IMR-90 (cell line): ENCODE results near the gene ABCA4. TPM values are rescaled to one million over a fixed set of nuclear protein-coding genes. Genes with fewer than 3 reads are reported as not detected.

Source experiments
- ATAC-seq: fragments of 200-7000 bp; cut with Tn5 transposase; 2 replicates; pipeline ENCODE4 v1.9.1; 2020; ENCODE audit warnings: low read depth, mild to moderate bottlenecking, moderate library complexity
- BruUV-seq: library from RNA; stranded (reverse); fragments of 400-500 nt; replicated peaks from 2 replicates; lab custom pipeline; 2021; lab: Mats Ljungman, UMichigan
- CTCF ChIA-PET: fragments of 300-600 bp; formaldehyde crosslinking; extraction: SDS; loops from one replicate; lab custom pipeline; 2021; ENCODE audit warnings: antibody characterized with exemption; lab: Yijun Ruan, JAX
- POLR2A ChIA-PET: fragments of 300-600 bp; sonication (Branson Sonifier 250); formaldehyde crosslinking; loops from one replicate; lab custom pipeline; 2022; ENCODE audit warnings: antibody characterized with exemption; ENCODE audit not compliant: unreplicated experiment; lab: Charles Lee
- DNase-seq: peaks from one replicate; pipeline ENCODE4 v3.0.0; 2013
- H2AFZ ChIP-seq: replicated peaks from 2 replicates; pipeline ENCODE3; 2013; ENCODE audit warnings: low read length, mild to moderate bottlenecking; ENCODE audit not compliant: poor library complexity
- H2AK5ac ChIP-seq: 2 replicates; pipeline ENCODE4 v1.6.1; 2013; ENCODE audit warnings: low read depth, low read length, inconsistent platforms
- H2AK9ac ChIP-seq: replicated peaks from 2 replicates; pipeline ENCODE3; 2013; ENCODE audit warnings: mild to moderate bottlenecking, low read depth, low read length, moderate library complexity; ENCODE audit not compliant: poor library complexity
- H2BK120ac ChIP-seq: 2 replicates; pipeline ENCODE4 v1.6.1; 2013; ENCODE audit warnings: low read depth, low read length, inconsistent platforms
- H2BK15ac ChIP-seq: 3 replicates; pipeline ENCODE4 v1.6.1; 2013; ENCODE audit warnings: low read depth, low read length, inconsistent platforms
- H2BK20ac ChIP-seq: 2 replicates; pipeline ENCODE4 v1.6.1; 2013; ENCODE audit warnings: low read depth, mild to moderate bottlenecking, inconsistent platforms, low read length, moderate library complexity
- H2BK5ac ChIP-seq: 2 replicates; pipeline ENCODE4 v1.6.1; 2013; ENCODE audit warnings: mild to moderate bottlenecking, low read depth, low read length, inconsistent platforms; ENCODE audit not compliant: poor library complexity, severe bottlenecking
- H3K14ac ChIP-seq: replicated peaks from 2 replicates; pipeline ENCODE4 v1.6.1; 2013; ENCODE audit warnings: low read depth, low read length, inconsistent platforms
- H3K18ac ChIP-seq: 2 replicates; pipeline ENCODE4 v1.6.1; 2013; ENCODE audit warnings: low read depth, low read length, control low read depth
- H3K23ac ChIP-seq: 2 replicates; pipeline ENCODE4 v1.6.1; 2013; ENCODE audit warnings: low read depth, low read length, inconsistent platforms
- H3K27ac ChIP-seq: 2 replicates; pipeline ENCODE4 v1.5.1; 2013; ENCODE audit warnings: mild to moderate bottlenecking, control low read depth, low read length; ENCODE audit not compliant: insufficient read depth
- H3K27me3 ChIP-seq: 2 replicates; pipeline ENCODE4 v1.6.1; 2013; ENCODE audit warnings: low read length; ENCODE audit not compliant: control insufficient read depth, insufficient read depth
- H3K36me3 ChIP-seq: 2 replicates; pipeline ENCODE4 v1.6.1; 2013; ENCODE audit warnings: low read length, mixed read lengths; ENCODE audit not compliant: control insufficient read depth, insufficient read depth
- H3K4ac ChIP-seq: 2 replicates; pipeline ENCODE4 v1.6.1; 2013; ENCODE audit warnings: low read depth, low read length, inconsistent platforms
- H3K4me1 ChIP-seq: 2 replicates; pipeline ENCODE4 v1.6.1; 2013; ENCODE audit warnings: low read length, mixed read lengths; ENCODE audit not compliant: control insufficient read depth, insufficient read depth
- H3K4me2 ChIP-seq: 2 replicates; pipeline ENCODE4 v1.6.1; 2013; ENCODE audit warnings: low read depth, mild to moderate bottlenecking, control low read depth, low read length, moderate library complexity
- H3K4me3 ChIP-seq: 2 replicates; pipeline ENCODE4 v1.5.1; 2013; ENCODE audit warnings: low read depth, mild to moderate bottlenecking, control low read depth, low read length, moderate library complexity; ENCODE audit not compliant: insufficient read depth
- H3K56ac ChIP-seq: 2 replicates; pipeline ENCODE4 v1.6.1; 2013; ENCODE audit warnings: low read length, inconsistent platforms; ENCODE audit not compliant: insufficient read depth; ENCODE audit errors: extremely low read depth
- H3K79me1 ChIP-seq, 2 experiments: 2 replicates each; pipeline ENCODE4 v1.6.1; 2013; ENCODE audit warnings: low read length in 2 of 2, inconsistent platforms in 1 of 2, low read depth in 1 of 2
- H3K9ac ChIP-seq: 2 replicates; pipeline ENCODE4 v1.6.1; 2013; ENCODE audit warnings: low read depth, low read length, control low read depth
- H3K9me1 ChIP-seq: 2 replicates; pipeline ENCODE4 v1.6.1; 2013; ENCODE audit warnings: low read length, inconsistent platforms; ENCODE audit not compliant: insufficient read depth
- H3K9me3 ChIP-seq: 2 replicates; pipeline ENCODE4 v1.6.1; 2013; ENCODE audit warnings: low read length; ENCODE audit not compliant: control insufficient read depth, insufficient read depth
- H4K20me1 ChIP-seq: 2 replicates; pipeline ENCODE4 v1.6.1; 2013; ENCODE audit warnings: low read length, inconsistent platforms; ENCODE audit not compliant: insufficient read depth
- H4K5ac ChIP-seq: 2 replicates; pipeline ENCODE4 v1.6.1; 2013; ENCODE audit warnings: mild to moderate bottlenecking, low read depth, low read length, control low read depth
- H4K8ac ChIP-seq, 2 experiments: 2 replicates each; pipeline ENCODE4 v1.6.1; 2013; ENCODE audit warnings: low read depth in 2 of 2, low read length in 2 of 2, control low read depth in 1 of 2, inconsistent platforms in 1 of 2
- H4K91ac ChIP-seq: 2 replicates; pipeline ENCODE4 v1.6.1; 2013; ENCODE audit warnings: low read depth, low read length, inconsistent platforms; ENCODE audit not compliant: insufficient read depth
- BHLHE40 ChIP-seq: fragments of 150-350 bp; IDR thresholded peaks from 2 replicates; pipeline ENCODE4 v1.6.1; 2016; ENCODE audit warnings: mild to moderate bottlenecking, low read depth, low read length
- CEBPB ChIP-seq: IDR thresholded peaks from 2 replicates; pipeline ENCODE4 v1.6.1; 2012; ENCODE audit warnings: low read depth, low read length, improper control_type of control experiment
- CHD1 ChIP-seq: IDR thresholded peaks from 2 replicates; pipeline ENCODE4 v1.6.1; 2012; ENCODE audit warnings: low read depth, low read length, improper control_type of control experiment
- ELK1 ChIP-seq: fragments of 150-350 bp; IDR thresholded peaks from 2 replicates; pipeline ENCODE4 v1.6.1; 2016; ENCODE audit warnings: low read depth, mild to moderate bottlenecking, low read length, moderate library complexity, borderline replicate concordance
- FOS ChIP-seq: fragments of 150-350 bp; IDR thresholded peaks from 2 replicates; pipeline ENCODE4 v1.6.1; 2016; ENCODE audit warnings: low read depth, low read length
- MAFK ChIP-seq: IDR thresholded peaks from 2 replicates; pipeline ENCODE4 v1.6.1; 2012; ENCODE audit warnings: low read depth, low read length, improper control_type of control experiment
- MAZ ChIP-seq: IDR thresholded peaks from 2 replicates; pipeline ENCODE4 v1.6.1; 2012; ENCODE audit warnings: low read depth, mild to moderate bottlenecking, low read length, improper control_type of control experiment, moderate library complexity, borderline replicate concordance
- MXI1 ChIP-seq: IDR thresholded peaks from 2 replicates; pipeline ENCODE4 v1.6.1; 2012; ENCODE audit warnings: low read depth, mild to moderate bottlenecking, low read length, moderate library complexity, borderline replicate concordance
- NFE2L2 ChIP-seq: fragments of 150-350 bp; IDR thresholded peaks from 2 replicates; pipeline ENCODE4 v1.6.1; 2016; ENCODE audit warnings: low read depth, mild to moderate bottlenecking, low read length
- RAD21 ChIP-seq: IDR thresholded peaks from 2 replicates; pipeline ENCODE4 v1.6.1; 2012; ENCODE audit warnings: low read length, improper control_type of control experiment
- RCOR1 ChIP-seq: IDR thresholded peaks from 2 replicates; pipeline ENCODE4 v1.6.1; 2012; ENCODE audit warnings: mild to moderate bottlenecking, low read length, improper control_type of control experiment; ENCODE audit not compliant: insufficient replicate concordance
- RFX5 ChIP-seq: IDR thresholded peaks from 2 replicates; pipeline ENCODE4 v1.8.0; 2012; ENCODE audit warnings: low read depth, mild to moderate bottlenecking, low read length, moderate library complexity
- SMC3 ChIP-seq: fragments of 150-350 bp; IDR thresholded peaks from 2 replicates; pipeline ENCODE4 v1.6.1; 2016; ENCODE audit warnings: low read depth, mild to moderate bottlenecking, antibody characterized with exemption, low read length, moderate library complexity
- WGBS, 2 experiments: methylation state at CpG; one replicate each; pipeline versions ENCODE4 v1.1.5 to v1.1.7; 2013; ENCODE audit warnings: missing lambda C conversion rate in 2 of 2; ENCODE audit not compliant: insufficient read length in 1 of 2; ENCODE audit errors: extremely low coverage in 2 of 2; 5-methylcytosine and 5-hydroxymethylcytosine counted together
- dilution Hi-C: fragments of 300-500 bp; cut with HindIII; formaldehyde crosslinking; loops from one replicate; pipeline ENCODE4 v1.14.3; 2018; ENCODE audit warnings: low sequenced_read_pairs; ENCODE audit not compliant: unreplicated experiment
- in situ Hi-C: fragments of 300-500 bp; cut with MboI; formaldehyde crosslinking; loops from 3 replicates; pipeline ENCODE4 v1.14.3; 2019; ENCODE audit warnings: low sequenced_read_pairs, inconsistent platforms, mixed read lengths
- intact Hi-C: fragments of 100-400 bp; cut with micrococcal nuclease; formaldehyde crosslinking; loops from 2 replicates; pipeline ENCODE4 v1.10.0; 2022
- polyA plus RNA-seq, 3 experiments: library from polyadenylated mRNA; depleted of rRNA; stranded (reverse); fragments of >200 nt; gene quantifications; 2 replicates each; pipeline ENCODE4 v1.2.3, GENCODE V29; 2012; ENCODE audit warnings: low replicate concordance in 1 of 3
- total RNA-seq: library from RNA; depleted of rRNA; stranded (reverse); fragments of >200 nt; gene quantifications from 2 replicates; pipeline ENCODE4 v1.2.3, GENCODE V29; 2012
- TF ChIP-seq, protein P1 (sequence below): fragments of 150-350 bp; IDR thresholded peaks from 2 replicates; pipeline ENCODE4 v1.6.1; 2017; ENCODE audit warnings: mild to moderate bottlenecking, antibody characterized with exemption, low read length, low read depth
- TF ChIP-seq, protein P2 (sequence below): conservative IDR thresholded peaks from 2 replicates; pipeline ENCODE4 v1.5.1; 2012; ENCODE audit warnings: mild to moderate bottlenecking, low read depth, low read length, improper control_type of control experiment

The ABCA4 gene
- total and polyA plus RNA-seq, 2 of the 4 experiments (the other 2 are of a cell fraction): under 0.01 to 0.36 TPM

DNA sequence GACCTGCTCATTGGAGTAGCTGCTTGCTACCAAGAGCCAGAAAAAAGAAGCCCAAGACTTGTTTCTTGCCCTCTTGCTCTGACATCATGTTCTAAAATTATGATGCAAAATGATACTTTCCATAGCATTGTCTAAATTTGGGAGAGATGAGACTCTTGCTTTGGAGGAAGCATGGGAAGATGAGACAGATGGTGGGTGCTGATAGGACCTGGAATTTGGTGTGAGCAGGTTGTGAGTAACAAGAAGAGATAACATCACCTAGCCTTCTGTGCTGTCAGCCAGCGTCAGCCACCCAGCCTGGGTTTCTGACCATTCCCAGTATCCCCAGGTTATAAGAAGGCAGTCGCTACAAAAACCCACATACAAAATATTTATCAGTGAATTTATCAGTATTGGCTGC lies 144.7 kb downstream of the ABCA4 start:
- H3K14ac ChIP-seq: no peak overlapping the region; the same call in 1 of the 2 replicates
- no peaks in the 10 kb centered on the region for H4K20me1 ChIP-seq
- no peak overlapping the region for H4K5ac ChIP-seq
- H2BK20ac ChIP-seq: no peak overlapping the region
- H2AFZ ChIP-seq: no peak overlapping the region
- intact Hi-C loops: no loop called here
- H3K56ac ChIP-seq: no peak overlapping the region
- no peak overlapping the region for H3K4me3 ChIP-seq
- peaks cover 7% of the 10 kb centered on the region; the same call in 1 of the 2 replicates for H3K9me1 ChIP-seq
- in situ Hi-C loops: no loop called here
- ATAC-seq: no peak
- no peak overlapping the region for H4K91ac ChIP-seq
- dilution Hi-C loops: no loop called here
- H3K79me1 ChIP-seq: no peaks in the 10 kb centered on the region
- no peak overlapping the region for H3K18ac ChIP-seq
- DNase-seq: no peak
- no CpG with 5 or more reads among the region's 2 CpGs for WGBS, 2 experiments
- H3K36me3 ChIP-seq: no peaks in the 10 kb centered on the region
- CTCF ChIA-PET: no interaction called here
- no peak overlapping the region for H3K4me2 ChIP-seq
- no peak overlapping the region for H3K9ac ChIP-seq
- H4K8ac ChIP-seq: no peak overlapping the region
- H2AK5ac ChIP-seq: no peak overlapping the region
- no peak overlapping the region for H2BK120ac ChIP-seq
- no peak overlapping the region for H3K4ac ChIP-seq
- no peak overlapping the region for H2BK5ac ChIP-seq
- no peak overlapping the region for H3K27ac ChIP-seq
- TF ChIP-seq, protein P1, sequence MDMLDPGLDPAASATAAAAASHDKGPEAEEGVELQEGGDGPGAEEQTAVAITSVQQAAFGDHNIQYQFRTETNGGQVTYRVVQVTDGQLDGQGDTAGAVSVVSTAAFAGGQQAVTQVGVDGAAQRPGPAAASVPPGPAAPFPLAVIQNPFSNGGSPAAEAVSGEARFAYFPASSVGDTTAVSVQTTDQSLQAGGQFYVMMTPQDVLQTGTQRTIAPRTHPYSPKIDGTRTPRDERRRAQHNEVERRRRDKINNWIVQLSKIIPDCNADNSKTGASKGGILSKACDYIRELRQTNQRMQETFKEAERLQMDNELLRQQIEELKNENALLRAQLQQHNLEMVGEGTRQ: no peak
- TF ChIP-seq, protein P2, sequence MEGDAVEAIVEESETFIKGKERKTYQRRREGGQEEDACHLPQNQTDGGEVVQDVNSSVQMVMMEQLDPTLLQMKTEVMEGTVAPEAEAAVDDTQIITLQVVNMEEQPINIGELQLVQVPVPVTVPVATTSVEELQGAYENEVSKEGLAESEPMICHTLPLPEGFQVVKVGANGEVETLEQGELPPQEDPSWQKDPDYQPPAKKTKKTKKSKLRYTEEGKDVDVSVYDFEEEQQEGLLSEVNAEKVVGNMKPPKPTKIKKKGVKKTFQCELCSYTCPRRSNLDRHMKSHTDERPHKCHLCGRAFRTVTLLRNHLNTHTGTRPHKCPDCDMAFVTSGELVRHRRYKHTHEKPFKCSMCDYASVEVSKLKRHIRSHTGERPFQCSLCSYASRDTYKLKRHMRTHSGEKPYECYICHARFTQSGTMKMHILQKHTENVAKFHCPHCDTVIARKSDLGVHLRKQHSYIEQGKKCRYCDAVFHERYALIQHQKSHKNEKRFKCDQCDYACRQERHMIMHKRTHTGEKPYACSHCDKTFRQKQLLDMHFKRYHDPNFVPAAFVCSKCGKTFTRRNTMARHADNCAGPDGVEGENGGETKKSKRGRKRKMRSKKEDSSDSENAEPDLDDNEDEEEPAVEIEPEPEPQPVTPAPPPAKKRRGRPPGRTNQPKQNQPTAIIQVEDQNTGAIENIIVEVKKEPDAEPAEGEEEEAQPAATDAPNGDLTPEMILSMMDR: no peak
- TF ChIP-seq RCOR1 (no peak), CHD1 (no peak), RAD21 (no peak), MXI1 (no peak), SMC3 (no peak), NFE2L2 (no peak), FOS (no peak), CEBPB (no peak), BHLHE40 (no peak), ELK1 (no peak), MAFK (no peak), RFX5 (no peak), MAZ (no peak)
- H3K4me1 ChIP-seq: peaks cover 22% of the 10 kb centered on the region
- POLR2A ChIA-PET: no interaction called here
- H3K23ac ChIP-seq: no peak overlapping the region
- H2BK15ac ChIP-seq: no peak overlapping the region
- H3K9me3 ChIP-seq: no peaks in the 10 kb centered on the region
- H3K27me3 ChIP-seq: no peaks in the 10 kb centered on the region; the same call in 1 of the 2 replicates
- no peak overlapping the region for H2AK9ac ChIP-seq
- BruUV-seq: no TSS peak
